Measurements from ENCODE around the gene ICOS. TPM values are rescaled to one million over a fixed set of nuclear protein-coding genes. Genes with fewer than 3 reads are reported as not detected.

Gene ICOS
- total and polyA plus RNA-seq, 9 of the 15 experiments (the other 6 are each of a cell fraction or from before 2014, with no cell fraction given), result not detected

GRCh38 chr2:203949228-203949627 lies 12.7 kb downstream of the ICOS start:
- Histone ChIP-seq H2AFZ (ENCODE audit: low read depth, low read length) (no peak overlapping the region), H3K27me3 (ENCODE audit: control insufficient read depth in 2 of 2, insufficient read depth in 2 of 2, low read length in 2 of 2) (no peaks in the 10 kb centered on the region), H4K20me1 (replicated peaks; ENCODE audit: control insufficient read depth, insufficient read depth, low read length) (no peaks in the 10 kb centered on the region), H3K9me3 (replicated peaks; ENCODE audit: control insufficient read depth, insufficient read depth, low read depth, low read length) (no peaks in the 10 kb centered on the region), H3K27ac (ENCODE audit: extremely low read depth, low read depth, low read length) (no peak overlapping the region), H3K9ac (ENCODE audit: insufficient read depth in 1 of 2, low read depth in 2 of 2, low read length in 2 of 2) (no peak overlapping the region), H3K4me3 (no peak overlapping the region), H3K4me1 (replicated peaks in 1 of 2; ENCODE audit: control insufficient read depth in 2 of 2, insufficient read depth in 2 of 2, low read length in 2 of 2) (no peaks in the 10 kb centered on the region), H3K4me2 (ENCODE audit: insufficient read depth, low read length) (no peak overlapping the region), H3K9me1 (ENCODE audit: control insufficient read depth, insufficient read depth, low read length) (no peaks in the 10 kb centered on the region), H3K36me3 (ENCODE audit: control insufficient read depth, insufficient read depth, low read length) (no peaks in the 10 kb centered on the region), H3K79me2 (ENCODE audit: control insufficient read depth, insufficient read depth, low read length) (no peaks in the 10 kb centered on the region)
- FAIRE-seq (no peak), ATAC-seq (no peak), DNase-seq (ENCODE audit: extremely low read depth in 1 of 4, low spot score in 3 of 4) (no peak)
- CTCF ChIA-PET (ENCODE audit: low intra/inter-chr PET ratio), result no interaction called here
- no peak for TF ChIP-seq E2F4 (CRISPR knock-in tag; IDR thresholded peaks at IDR 0.05; ENCODE audit: low read depth)
- no peak for TF ChIP-seq CHCHD3 (CRISPR knock-in tag; IDR thresholded peaks at IDR 0.05)
- no peak for TF ChIP-seq MTA1 (IDR thresholded peaks at IDR 0.05; ENCODE audit: borderline replicate concordance)
- TF ChIP-seq LEF1 (IDR thresholded peaks at IDR 0.05), result no peak
- TF ChIP-seq ZNF316 (IDR thresholded peaks at IDR 0.05), result no peak
- no peak for TF ChIP-seq ZNF24 (IDR thresholded peaks at IDR 0.05)
- no peak for TF ChIP-seq PRPF4 (IDR thresholded peaks at IDR 0.05; ENCODE audit: insufficient read depth, low read depth, low read length, poor library complexity, severe bottlenecking)
- TF ChIP-seq ARNT (IDR thresholded peaks at IDR 0.05), result no peak
- no peak for TF ChIP-seq ZC3H11A (IDR thresholded peaks at IDR 0.05; ENCODE audit: low read depth, low read length)
- TF ChIP-seq SAP30 (IDR thresholded peaks at IDR 0.05; ENCODE audit: borderline replicate concordance, insufficient read depth, low read depth, low read length, poor library complexity, severe bottlenecking), result no peak
- no peak for TF ChIP-seq EZH2 (IDR thresholded peaks at IDR 0.05; ENCODE audit: borderline replicate concordance, low read depth, low read length)
- TF ChIP-seq PYGO2 (tag; IDR thresholded peaks at IDR 0.05), result no peak
- no peak for TF ChIP-seq SUPT5H (IDR thresholded peaks at IDR 0.05)
- no peak for TF ChIP-seq HIVEP1 (CRISPR knock-in tag; IDR thresholded peaks at IDR 0.05)
- no peak for TF ChIP-seq ZNF133 (CRISPR knock-in tag; IDR thresholded peaks at IDR 0.05)
- no peak for TF ChIP-seq SAFB2 (IDR thresholded peaks at IDR 0.05; ENCODE audit: borderline replicate concordance, low read depth, low read length, severe bottlenecking)
- TF ChIP-seq BCL6 (CRISPR knock-in tag; IDR thresholded peaks at IDR 0.05), result no peak
- no peak for TF ChIP-seq ZNF239 (CRISPR knock-in tag; IDR thresholded peaks at IDR 0.05)
- BruUV-seq (replicated peaks), result no TSS peak
- in situ Hi-C loops (cut with MboI) (no loop called here), intact Hi-C loops (cut with micrococcal nuclease) (no loop called here)
- POLR2A ChIA-PET, result no interaction called here
- 0% methylated on average over 2 of the region's 2 CpGs for WGBS (ENCODE audit: insufficient coverage, low coverage, missing lambda C conversion rate)

All from K562 (cell line).